ENCODE measurements around the gene AGBL3. TPM values are rescaled to one million over a fixed set of nuclear protein-coding genes. Genes with fewer than 3 reads are reported as not detected.
A peak's percentile ranks its signal among the peaks of the same experiment; 100 is the strongest.

The AGBL3 gene
- total RNA-seq (2013), result 0.33 TPM
- polyA plus RNA-seq, result under 1 TPM; 0.03 to 0.20 (median 0.12) TPM
- polyA minus RNA-seq, result 0.14 TPM in 1 of 2 replicates, not detected in the other
- total RNA-seq, result 0.17 to 3.3 (median 0.50) reads per million in 11 experiments

DNA sequence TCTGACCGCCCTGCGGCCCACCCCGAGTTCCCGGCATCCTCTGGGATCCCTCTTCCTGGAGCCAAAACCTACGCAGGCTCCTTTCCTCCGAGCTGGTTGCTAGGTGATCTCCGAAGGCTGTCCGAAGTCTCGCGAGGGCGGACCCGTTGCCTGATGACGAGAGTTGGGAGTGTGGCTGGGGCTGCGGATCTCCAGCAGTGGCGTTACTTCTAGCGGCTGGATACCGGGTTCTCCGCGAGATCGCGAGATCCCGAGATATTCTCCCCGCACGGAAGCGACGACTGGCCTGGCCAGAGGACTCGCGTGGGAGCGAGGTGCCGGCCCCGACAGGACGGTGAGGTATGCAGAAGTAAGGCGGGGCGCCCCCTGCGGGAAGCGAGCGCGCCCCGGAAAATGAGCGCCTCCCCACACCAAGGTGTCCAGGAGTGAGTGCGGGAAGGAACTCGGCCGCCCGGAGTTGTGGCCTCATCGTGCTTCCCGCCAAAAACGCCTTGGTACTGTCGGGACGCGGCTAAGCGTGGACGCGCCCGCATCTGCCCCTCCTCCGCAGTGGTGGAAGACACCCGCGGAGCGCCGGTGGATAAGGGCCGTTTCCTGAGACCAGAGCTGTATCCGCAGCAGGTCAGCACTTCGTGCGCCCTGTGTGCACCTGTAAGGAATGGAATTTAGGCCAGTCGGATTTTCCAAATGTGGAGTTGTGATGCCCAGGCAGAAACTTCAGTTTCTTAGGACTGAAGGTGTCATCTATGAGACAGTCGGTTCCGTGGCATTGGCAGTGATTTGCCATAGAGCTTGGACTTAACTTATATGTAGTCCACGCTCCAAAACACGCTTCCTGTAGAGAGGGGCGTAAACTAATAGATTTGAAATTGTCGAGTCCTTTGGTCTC is at the start of gene AGBL3:
TSS of gene AGBL3 (plus strand) at position 146 of the 889 bp plus-strand sequence. CDS start 1,426 bp downstream, outside the sequence.
- Histone ChIP-seq H3K27me3 (ENCODE audit: control insufficient read depth in 2 of 2, insufficient read depth in 2 of 2, low read length in 2 of 2) (no peaks in the 10 kb centered on the region), H2AFZ (ENCODE audit: insufficient read depth, low read depth, low read length, poor library complexity, severe bottlenecking) (peak within 1 kb of the TSS; percentile 89), H3K27ac (ENCODE audit: low read depth in 1 of 2, low read length in 2 of 2) (peak within 1 kb of the TSS; percentile 49 to 61), H3K79me2 (ENCODE audit: insufficient read depth, low read length) (peaks cover 7% of the 10 kb centered on the region), H4K20me1 (ENCODE audit: insufficient read depth, low read length) (no peaks in the 10 kb centered on the region), H3K4me3 (replicated peaks in 1 of 3; ENCODE audit: low read depth in 2 of 3, low read length in 3 of 3) (peak within 1 kb of the TSS; percentile 55 to 87 (median 82)), H3K36me3 (replicated peaks in 1 of 2; ENCODE audit: control insufficient read depth in 1 of 2, insufficient read depth in 2 of 2, low read length in 2 of 2) (no peaks in the 10 kb centered on the region), H3K9me3 (replicated peaks in 1 of 2; ENCODE audit: control insufficient read depth in 1 of 2, insufficient read depth in 1 of 2, low read length in 2 of 2) (no peaks in the 10 kb centered on the region), H3K9ac (ENCODE audit: insufficient read depth, low read length, poor library complexity, severe bottlenecking) (peak within 1 kb of the TSS; percentile 72), H3K4me1 (ENCODE audit: control insufficient read depth in 1 of 2, insufficient read depth in 2 of 2, low read length in 2 of 2) (peaks cover 9 to 14% of the 10 kb centered on the region in 2 donors), H3K4me2 (replicated peaks; ENCODE audit: extremely low read depth, low read length, poor library complexity, severe bottlenecking) (peak within 1 kb of the TSS; percentile 90)
- H3K27ac Mint-ChIP-seq, result peak within 1 kb of the TSS; percentile 64 to 94 (median 89)
- TF ChIP-seq, protein P1, sequence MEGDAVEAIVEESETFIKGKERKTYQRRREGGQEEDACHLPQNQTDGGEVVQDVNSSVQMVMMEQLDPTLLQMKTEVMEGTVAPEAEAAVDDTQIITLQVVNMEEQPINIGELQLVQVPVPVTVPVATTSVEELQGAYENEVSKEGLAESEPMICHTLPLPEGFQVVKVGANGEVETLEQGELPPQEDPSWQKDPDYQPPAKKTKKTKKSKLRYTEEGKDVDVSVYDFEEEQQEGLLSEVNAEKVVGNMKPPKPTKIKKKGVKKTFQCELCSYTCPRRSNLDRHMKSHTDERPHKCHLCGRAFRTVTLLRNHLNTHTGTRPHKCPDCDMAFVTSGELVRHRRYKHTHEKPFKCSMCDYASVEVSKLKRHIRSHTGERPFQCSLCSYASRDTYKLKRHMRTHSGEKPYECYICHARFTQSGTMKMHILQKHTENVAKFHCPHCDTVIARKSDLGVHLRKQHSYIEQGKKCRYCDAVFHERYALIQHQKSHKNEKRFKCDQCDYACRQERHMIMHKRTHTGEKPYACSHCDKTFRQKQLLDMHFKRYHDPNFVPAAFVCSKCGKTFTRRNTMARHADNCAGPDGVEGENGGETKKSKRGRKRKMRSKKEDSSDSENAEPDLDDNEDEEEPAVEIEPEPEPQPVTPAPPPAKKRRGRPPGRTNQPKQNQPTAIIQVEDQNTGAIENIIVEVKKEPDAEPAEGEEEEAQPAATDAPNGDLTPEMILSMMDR (IDR thresholded peaks at IDR 0.05), result peak; percentile 77
- H3K4me1 Mint-ChIP-seq, result peaks cover 15% of the 10 kb centered on the region
- peak; percentile 76 to 80 (median 79) for DNase-seq
- peaks cover 0 to 2% (median 0%) of the 10 kb centered on the region in 3 donors for H3K27me3 Mint-ChIP-seq (ENCODE audit: low read depth in 3 of 3)
- peak within 1 kb of the TSS; percentile 97 to 98 for H3K4me3 Mint-ChIP-seq
- peaks cover 0 to 10% of the 10 kb centered on the region in 2 donors for H3K36me3 Mint-ChIP-seq
- peaks cover 0 to 3% (median 0%) of the 10 kb centered on the region in 7 donors for H3K9me3 Mint-ChIP-seq
- intact Hi-C loops (cut with micrococcal nuclease), result loop anchor here (5.0 kb wide), 2 partner anchors 181 to 186 kb away; partner anchors contain the start of gene CYREN (in 1 of the 2)
- WGBS (ENCODE audit: insufficient coverage), result under 1% methylated on average over 62 of the region's 70 CpGs

- Histone ChIP-seq H4K20me1 (ENCODE audit: insufficient read depth, low read length) (no peaks in the 10 kb centered on the region), H3K9me3 (replicated peaks in 1 of 2; ENCODE audit: control insufficient read depth in 1 of 2, insufficient read depth in 1 of 2, low read length in 2 of 2) (no peaks in the 10 kb centered on the region), H3K4me3 (replicated peaks in 1 of 3; ENCODE audit: low read depth in 2 of 3, low read length in 3 of 3) (no peak overlapping the region), H3K79me2 (ENCODE audit: insufficient read depth, low read length) (no peaks in the 10 kb centered on the region), H3K4me2 (replicated peaks; ENCODE audit: extremely low read depth, low read length, poor library complexity, severe bottlenecking) (no peak overlapping the region), H3K27me3 (ENCODE audit: control insufficient read depth in 2 of 2, insufficient read depth in 2 of 2, low read length in 2 of 2) (no peaks in the 10 kb centered on the region), H3K36me3 (replicated peaks in 1 of 2; ENCODE audit: control insufficient read depth in 1 of 2, insufficient read depth in 2 of 2, low read length in 2 of 2) (no peaks in the 10 kb centered on the region), H3K4me1 (ENCODE audit: control insufficient read depth in 1 of 2, insufficient read depth in 2 of 2, low read length in 2 of 2) (peaks cover 8 to 12% of the 10 kb centered on the region in 2 donors), H2AFZ (ENCODE audit: insufficient read depth, low read depth, low read length, poor library complexity, severe bottlenecking) (no peak overlapping the region), H3K27ac (ENCODE audit: low read depth in 1 of 2, low read length in 2 of 2) (no peak overlapping the region), H3K9ac (ENCODE audit: insufficient read depth, low read length, poor library complexity, severe bottlenecking) (no peak overlapping the region)
- TF ChIP-seq, protein P1 (IDR thresholded peaks at IDR 0.05), result no peak
- intact Hi-C loops (cut with micrococcal nuclease), result no loop called here
- peaks cover 0 to 2% (median 2%) of the 10 kb centered on the region in 3 donors for H3K27me3 Mint-ChIP-seq (ENCODE audit: low read depth in 3 of 3)
- no peak for DNase-seq
- H3K9me3 Mint-ChIP-seq, result peaks cover 0 to 7% (median 3%) of the 10 kb centered on the region in 7 donors
- peak overlapping the region in 1 of 7 donors; percentile 26 for H3K27ac Mint-ChIP-seq
- WGBS (ENCODE audit: insufficient coverage), result 83% methylated on average over 3 of the region's 3 CpGs
- H3K4me1 Mint-ChIP-seq, result peaks cover 11% of the 10 kb centered on the region
- no peaks in the 10 kb centered on the region for H3K36me3 Mint-ChIP-seq
- no peak overlapping the region for H3K4me3 Mint-ChIP-seq
These were observed 49.3 kb upstream of the AGBL3 start for GRCh38 chr7:134936893-134937510.
